Neural cell (in vitro differentiated cells): ENCODE results near the gene MAML3.
A peak's percentile ranks its signal among the peaks of the same experiment; 100 is the strongest.

Source experiments
- EP300 ChIP-seq: fragments of 450-650 bp; conservative IDR thresholded peaks from 2 replicates; pipeline ENCODE4 v1.6.1; 2014; ENCODE audit warnings: antibody characterized with exemption, mild to moderate bottlenecking, moderate library complexity; ENCODE audit not compliant: poor library complexity, severe bottlenecking
- MXI1 ChIP-seq: fragments of 450-650 bp; conservative IDR thresholded peaks from 2 replicates; pipeline ENCODE4 v1.6.1; 2014; ENCODE audit warnings: antibody characterized with exemption, mild to moderate bottlenecking; ENCODE audit not compliant: poor library complexity, severe bottlenecking
- POLR2AphosphoS5 ChIP-seq: IDR thresholded peaks from 2 replicates; pipeline ENCODE4 v1.6.1; 2012
- TAF1 ChIP-seq: IDR thresholded peaks from 2 replicates; pipeline ENCODE4 v1.6.1; 2012; ENCODE audit warnings: low read depth
- TF ChIP-seq, protein P1 (sequence below): fragments of 450-650 bp; IDR thresholded peaks from 2 replicates; pipeline ENCODE4 v1.5.1; 2014; ENCODE audit warnings: antibody characterized with exemption, mild to moderate bottlenecking, moderate library complexity; ENCODE audit not compliant: poor library complexity, severe bottlenecking

DNA sequence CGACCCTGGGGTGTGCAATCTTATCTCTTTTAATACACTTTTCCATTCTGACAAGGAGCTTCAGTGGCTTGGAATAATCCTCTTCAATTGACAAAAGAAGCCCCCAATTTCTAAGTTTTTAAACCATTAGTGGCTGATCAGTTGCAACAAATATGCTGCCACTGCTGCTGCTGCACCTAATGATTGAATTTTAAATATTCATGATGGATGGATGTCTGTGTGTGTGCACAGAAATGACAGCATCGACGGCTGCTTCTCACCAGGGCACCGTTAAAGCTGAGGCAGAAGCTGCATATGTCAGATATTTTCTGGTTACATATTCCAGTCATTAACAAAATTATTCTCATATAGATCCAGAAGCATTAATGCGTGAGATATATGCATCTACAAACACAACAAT lies 306.0 kb downstream of the MAML3 start:
- TF ChIP-seq, protein P1, sequence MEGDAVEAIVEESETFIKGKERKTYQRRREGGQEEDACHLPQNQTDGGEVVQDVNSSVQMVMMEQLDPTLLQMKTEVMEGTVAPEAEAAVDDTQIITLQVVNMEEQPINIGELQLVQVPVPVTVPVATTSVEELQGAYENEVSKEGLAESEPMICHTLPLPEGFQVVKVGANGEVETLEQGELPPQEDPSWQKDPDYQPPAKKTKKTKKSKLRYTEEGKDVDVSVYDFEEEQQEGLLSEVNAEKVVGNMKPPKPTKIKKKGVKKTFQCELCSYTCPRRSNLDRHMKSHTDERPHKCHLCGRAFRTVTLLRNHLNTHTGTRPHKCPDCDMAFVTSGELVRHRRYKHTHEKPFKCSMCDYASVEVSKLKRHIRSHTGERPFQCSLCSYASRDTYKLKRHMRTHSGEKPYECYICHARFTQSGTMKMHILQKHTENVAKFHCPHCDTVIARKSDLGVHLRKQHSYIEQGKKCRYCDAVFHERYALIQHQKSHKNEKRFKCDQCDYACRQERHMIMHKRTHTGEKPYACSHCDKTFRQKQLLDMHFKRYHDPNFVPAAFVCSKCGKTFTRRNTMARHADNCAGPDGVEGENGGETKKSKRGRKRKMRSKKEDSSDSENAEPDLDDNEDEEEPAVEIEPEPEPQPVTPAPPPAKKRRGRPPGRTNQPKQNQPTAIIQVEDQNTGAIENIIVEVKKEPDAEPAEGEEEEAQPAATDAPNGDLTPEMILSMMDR: no peak
- TF ChIP-seq MXI1 (peak; percentile 1), EP300 (peak; percentile 90), TAF1 (no peak), POLR2AphosphoS5 (peak; percentile 84)
